Sigmoid colon (tissue), 4 donors: ENCODE results near the gene PGP.

Source experiments
- EP300 ChIP-seq, 4 donors: sonication (generic); formaldehyde crosslinking; IDR thresholded peaks; one replicate each; pipeline ENCODE4 v1.6.1; 2017; ENCODE audit warnings: antibody characterized with exemption in 4 of 4
- POLR2A ChIP-seq, 2 donors: fragments of 450-650 bp; IDR thresholded peaks; one replicate each; pipeline ENCODE4 v1.6.1; 2016; ENCODE audit warnings: antibody characterized with exemption in 2 of 2, mild to moderate bottlenecking in 2 of 2, moderate library complexity in 2 of 2
- POLR2AphosphoS5 ChIP-seq, 4 donors: sonication (generic); formaldehyde crosslinking; IDR thresholded peaks; one replicate each; pipeline ENCODE4 v1.6.1; 2017; ENCODE audit warnings: antibody characterized with exemption in 4 of 4
- TF ChIP-seq, protein P1 (sequence below), 4 experiments: fragments of 450-650 bp in 3 of 4; fragments of 200-600 bp in 1 of 4; IDR thresholded peaks; one replicate each; pipeline ENCODE4 v1.5.1; 2016 to 2019; ENCODE audit warnings: antibody characterized with exemption in 4 of 4, mild to moderate bottlenecking in 3 of 4, moderate library complexity in 2 of 4

GRCh38 chr16:2172688-2173335 lies 41.8 kb downstream of the PGP start:
- TF ChIP-seq POLR2AphosphoS5 (IDR thresholded peaks at IDR 0.05) (no peak), POLR2A (IDR thresholded peaks at IDR 0.05) (no peak), EP300 (IDR thresholded peaks at IDR 0.05) (no peak)
- TF ChIP-seq, protein P1, sequence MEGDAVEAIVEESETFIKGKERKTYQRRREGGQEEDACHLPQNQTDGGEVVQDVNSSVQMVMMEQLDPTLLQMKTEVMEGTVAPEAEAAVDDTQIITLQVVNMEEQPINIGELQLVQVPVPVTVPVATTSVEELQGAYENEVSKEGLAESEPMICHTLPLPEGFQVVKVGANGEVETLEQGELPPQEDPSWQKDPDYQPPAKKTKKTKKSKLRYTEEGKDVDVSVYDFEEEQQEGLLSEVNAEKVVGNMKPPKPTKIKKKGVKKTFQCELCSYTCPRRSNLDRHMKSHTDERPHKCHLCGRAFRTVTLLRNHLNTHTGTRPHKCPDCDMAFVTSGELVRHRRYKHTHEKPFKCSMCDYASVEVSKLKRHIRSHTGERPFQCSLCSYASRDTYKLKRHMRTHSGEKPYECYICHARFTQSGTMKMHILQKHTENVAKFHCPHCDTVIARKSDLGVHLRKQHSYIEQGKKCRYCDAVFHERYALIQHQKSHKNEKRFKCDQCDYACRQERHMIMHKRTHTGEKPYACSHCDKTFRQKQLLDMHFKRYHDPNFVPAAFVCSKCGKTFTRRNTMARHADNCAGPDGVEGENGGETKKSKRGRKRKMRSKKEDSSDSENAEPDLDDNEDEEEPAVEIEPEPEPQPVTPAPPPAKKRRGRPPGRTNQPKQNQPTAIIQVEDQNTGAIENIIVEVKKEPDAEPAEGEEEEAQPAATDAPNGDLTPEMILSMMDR (IDR thresholded peaks at IDR 0.05) = no peak
